ENCODE data around the gene CTTNBP2.

DNA sequence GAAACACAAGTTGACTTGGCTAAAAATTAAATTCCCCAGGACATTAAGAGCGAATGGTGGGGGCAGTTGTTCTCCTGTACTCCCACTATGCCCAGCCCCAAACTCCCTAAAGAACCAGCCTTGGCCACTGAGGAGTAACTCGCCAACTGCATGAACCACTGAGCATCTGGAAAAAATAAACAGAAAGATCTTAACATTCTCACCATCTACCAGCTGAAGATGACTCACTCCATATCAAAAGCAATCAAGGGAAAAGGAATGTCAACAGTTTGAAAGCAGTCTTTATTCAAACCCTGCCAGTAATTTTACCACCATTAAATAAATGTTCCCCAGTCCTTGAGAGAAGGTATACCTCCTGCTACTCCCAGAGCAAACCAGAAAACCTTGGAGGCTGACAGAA is 45.4 kb downstream of the CTTNBP2 start:
- TF ChIP-seq, protein P1, sequence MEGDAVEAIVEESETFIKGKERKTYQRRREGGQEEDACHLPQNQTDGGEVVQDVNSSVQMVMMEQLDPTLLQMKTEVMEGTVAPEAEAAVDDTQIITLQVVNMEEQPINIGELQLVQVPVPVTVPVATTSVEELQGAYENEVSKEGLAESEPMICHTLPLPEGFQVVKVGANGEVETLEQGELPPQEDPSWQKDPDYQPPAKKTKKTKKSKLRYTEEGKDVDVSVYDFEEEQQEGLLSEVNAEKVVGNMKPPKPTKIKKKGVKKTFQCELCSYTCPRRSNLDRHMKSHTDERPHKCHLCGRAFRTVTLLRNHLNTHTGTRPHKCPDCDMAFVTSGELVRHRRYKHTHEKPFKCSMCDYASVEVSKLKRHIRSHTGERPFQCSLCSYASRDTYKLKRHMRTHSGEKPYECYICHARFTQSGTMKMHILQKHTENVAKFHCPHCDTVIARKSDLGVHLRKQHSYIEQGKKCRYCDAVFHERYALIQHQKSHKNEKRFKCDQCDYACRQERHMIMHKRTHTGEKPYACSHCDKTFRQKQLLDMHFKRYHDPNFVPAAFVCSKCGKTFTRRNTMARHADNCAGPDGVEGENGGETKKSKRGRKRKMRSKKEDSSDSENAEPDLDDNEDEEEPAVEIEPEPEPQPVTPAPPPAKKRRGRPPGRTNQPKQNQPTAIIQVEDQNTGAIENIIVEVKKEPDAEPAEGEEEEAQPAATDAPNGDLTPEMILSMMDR (IDR thresholded peaks at IDR 0.05): no peak
- no peak for TF ChIP-seq EZH2phosphoT487 (IDR thresholded peaks at IDR 0.05; ENCODE audit: borderline replicate concordance, low read depth)
- no peak for TF ChIP-seq RFX5 (IDR thresholded peaks at IDR 0.05; ENCODE audit: low read length)
- TF ChIP-seq MEF2A (IDR thresholded peaks at IDR 0.05; ENCODE audit: borderline replicate concordance, low read depth): no peak
- TF ChIP-seq GATA2 (CRISPR knock-in tag; IDR thresholded peaks at IDR 0.05): no peak
- TF ChIP-seq, protein P2, sequence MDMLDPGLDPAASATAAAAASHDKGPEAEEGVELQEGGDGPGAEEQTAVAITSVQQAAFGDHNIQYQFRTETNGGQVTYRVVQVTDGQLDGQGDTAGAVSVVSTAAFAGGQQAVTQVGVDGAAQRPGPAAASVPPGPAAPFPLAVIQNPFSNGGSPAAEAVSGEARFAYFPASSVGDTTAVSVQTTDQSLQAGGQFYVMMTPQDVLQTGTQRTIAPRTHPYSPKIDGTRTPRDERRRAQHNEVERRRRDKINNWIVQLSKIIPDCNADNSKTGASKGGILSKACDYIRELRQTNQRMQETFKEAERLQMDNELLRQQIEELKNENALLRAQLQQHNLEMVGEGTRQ (IDR thresholded peaks at IDR 0.05; ENCODE audit: borderline replicate concordance, low read depth, low read length): no peak
- TF ChIP-seq RCOR1 (IDR thresholded peaks at IDR 0.05; ENCODE audit: low read length): no peak
- no peak for TF ChIP-seq POLR2AphosphoS5 (IDR thresholded peaks at IDR 0.05; ENCODE audit: low read depth, low read length)
- TF ChIP-seq, protein P3, sequence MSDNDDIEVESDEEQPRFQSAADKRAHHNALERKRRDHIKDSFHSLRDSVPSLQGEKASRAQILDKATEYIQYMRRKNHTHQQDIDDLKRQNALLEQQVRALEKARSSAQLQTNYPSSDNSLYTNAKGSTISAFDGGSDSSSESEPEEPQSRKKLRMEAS (IDR thresholded peaks at IDR 0.05; ENCODE audit: low read depth): no peak
- no peak for TF ChIP-seq SMC3 (IDR thresholded peaks at IDR 0.05; ENCODE audit: low read depth, low read length)
- TF ChIP-seq EP300 (IDR thresholded peaks at IDR 0.05; ENCODE audit: borderline replicate concordance in 1 of 2, low read depth in 1 of 2, low read length in 1 of 2): 0 out of 4 replicates have a peak, but pooled peaks of 1 of the 2 experiments have one; percentile 13
